Measurements from ENCODE around the gene PRR33.

DNA sequence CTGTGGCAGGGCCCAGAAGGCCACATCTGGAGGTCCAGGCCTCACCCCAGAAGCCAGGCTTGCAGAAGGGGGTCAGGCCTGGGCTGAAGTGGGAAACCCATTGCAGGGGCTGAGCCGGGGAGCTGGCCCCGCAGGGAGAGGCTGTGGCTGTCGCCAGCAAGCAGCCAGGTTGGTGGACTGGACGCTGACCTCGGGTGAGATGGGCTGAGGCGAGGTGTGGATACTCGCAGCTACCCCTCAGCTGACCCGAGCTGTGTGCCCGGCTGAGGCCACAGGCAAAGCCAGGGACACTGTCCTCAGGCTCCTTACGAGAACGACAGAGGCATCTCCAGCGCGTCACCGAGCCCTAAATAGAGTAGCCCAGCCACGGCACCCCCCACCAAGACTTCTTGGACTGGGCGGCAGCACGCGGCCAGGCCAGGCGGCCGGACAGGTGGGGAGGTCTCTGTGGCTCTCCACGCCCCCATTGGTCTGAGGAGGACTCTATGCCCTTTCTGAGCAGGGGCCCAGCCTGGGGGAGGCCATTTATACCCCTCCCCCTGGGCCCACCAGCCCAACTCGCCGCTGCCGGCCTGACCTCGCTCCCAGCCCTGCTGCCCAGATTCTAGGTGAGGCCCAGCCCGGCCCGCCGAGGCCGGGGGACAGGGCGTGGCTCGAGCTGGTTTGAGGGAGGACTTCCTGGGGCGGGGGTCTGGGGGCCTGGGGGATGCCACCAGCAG is 53.1 kb downstream of the PRR33 start, which contains the start of gene TNNI2:
- TF ChIP-seq, protein P1, sequence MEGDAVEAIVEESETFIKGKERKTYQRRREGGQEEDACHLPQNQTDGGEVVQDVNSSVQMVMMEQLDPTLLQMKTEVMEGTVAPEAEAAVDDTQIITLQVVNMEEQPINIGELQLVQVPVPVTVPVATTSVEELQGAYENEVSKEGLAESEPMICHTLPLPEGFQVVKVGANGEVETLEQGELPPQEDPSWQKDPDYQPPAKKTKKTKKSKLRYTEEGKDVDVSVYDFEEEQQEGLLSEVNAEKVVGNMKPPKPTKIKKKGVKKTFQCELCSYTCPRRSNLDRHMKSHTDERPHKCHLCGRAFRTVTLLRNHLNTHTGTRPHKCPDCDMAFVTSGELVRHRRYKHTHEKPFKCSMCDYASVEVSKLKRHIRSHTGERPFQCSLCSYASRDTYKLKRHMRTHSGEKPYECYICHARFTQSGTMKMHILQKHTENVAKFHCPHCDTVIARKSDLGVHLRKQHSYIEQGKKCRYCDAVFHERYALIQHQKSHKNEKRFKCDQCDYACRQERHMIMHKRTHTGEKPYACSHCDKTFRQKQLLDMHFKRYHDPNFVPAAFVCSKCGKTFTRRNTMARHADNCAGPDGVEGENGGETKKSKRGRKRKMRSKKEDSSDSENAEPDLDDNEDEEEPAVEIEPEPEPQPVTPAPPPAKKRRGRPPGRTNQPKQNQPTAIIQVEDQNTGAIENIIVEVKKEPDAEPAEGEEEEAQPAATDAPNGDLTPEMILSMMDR (conservative IDR thresholded peaks at IDR 0.05 in 1 of 2, IDR thresholded peaks at IDR 0.05 in 1 of 2; ENCODE audit: low read depth in 1 of 2, low read length in 2 of 2): no peak
- no peak for TF ChIP-seq EZH2 (IDR thresholded peaks at IDR 0.05; ENCODE audit: low read length, missing control alignments)

Data from fibroblast of lung (primary cell).